GM12873 (cell line): Measurements from ENCODE around the gene CCDC171.

Source experiments
- CTCF ChIP-seq: IDR thresholded peaks from 2 replicates; pipeline ENCODE4 v1.5.1; 2012; ENCODE audit warnings: low read depth, mild to moderate bottlenecking, moderate library complexity, low read length, control low read depth; ENCODE audit not compliant: insufficient read depth; ENCODE audit errors: missing control alignments

CCDC171 gene

GRCh38 chr9:15572200-15572770 is 19.4 kb downstream of the CCDC171 start:
- TF ChIP-seq CTCF, result no peak

GRCh38 chr9:15576350-15577050 is 23.7 kb downstream of the CCDC171 start:
- no peak for TF ChIP-seq CTCF

GRCh38 chr9:15578714-15579113 is 25.9 kb downstream of the CCDC171 start:
- no peak for TF ChIP-seq CTCF

- TF ChIP-seq CTCF, result no peak
Measured at GRCh38 chr9:15584379-15584778, 31.5 kb downstream of the CCDC171 start.

GRCh38 chr9:15592317-15592716 is 39.5 kb downstream of the CCDC171 start:
- TF ChIP-seq CTCF, result no peak

- peak; percentile 45 for TF ChIP-seq CTCF
Measured at GRCh38 chr9:15606643-15607472, 54.0 kb downstream of the CCDC171 start.

- no peak for TF ChIP-seq CTCF
Measured at GRCh38 chr9:15612962-15613361, 60.1 kb downstream of the CCDC171 start.
